WI38 (cell line): Measurements from ENCODE around the gene IKZF2.

Experiments
- H3K4me3 ChIP-seq: 2 replicates; pipeline ENCODE4 v1.5.1; 2011; ENCODE audit warnings: low read depth, mild to moderate bottlenecking, control low read depth, low read length
- TF ChIP-seq, protein P1 (sequence below): IDR thresholded peaks from 2 replicates; pipeline ENCODE4 v1.5.1; 2012; ENCODE audit warnings: low read depth, mild to moderate bottlenecking, control low read depth, low read length

Gene IKZF2

DNA sequence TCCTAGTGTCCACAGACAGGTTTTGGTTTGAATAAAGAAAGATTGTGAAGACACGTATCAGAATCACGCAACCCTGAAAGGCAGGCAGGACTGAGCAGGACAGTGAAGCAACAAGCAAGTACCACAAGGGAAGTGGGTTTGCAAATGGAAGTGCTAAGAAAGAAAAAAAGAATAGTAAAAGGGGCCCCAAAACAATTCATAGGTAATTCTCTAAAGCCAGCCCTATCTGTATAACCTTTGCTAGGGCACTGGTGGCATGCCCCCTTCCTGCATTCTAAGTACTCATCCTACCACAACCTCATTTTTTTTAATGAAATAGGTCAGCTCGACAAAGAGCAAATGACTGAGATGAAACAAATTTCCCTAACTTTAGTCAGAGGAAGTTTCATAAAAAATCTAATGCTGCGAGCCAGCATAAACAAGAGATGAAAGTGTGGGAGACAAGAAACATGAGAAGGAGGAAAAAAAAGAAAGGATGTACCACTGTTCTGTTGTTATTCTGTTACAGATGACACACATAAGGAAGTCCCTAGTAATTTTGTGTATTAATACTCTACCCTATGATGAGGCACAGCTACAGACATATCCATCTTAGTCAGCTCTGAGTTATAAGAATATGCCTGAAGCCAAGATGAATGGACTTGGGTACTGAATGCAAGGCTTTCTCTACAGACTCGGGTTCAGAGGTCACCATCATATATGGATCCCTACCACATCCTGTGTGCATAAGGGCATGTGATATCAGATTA lies 32.2 kb downstream of the IKZF2 start:
- TF ChIP-seq, protein P1, sequence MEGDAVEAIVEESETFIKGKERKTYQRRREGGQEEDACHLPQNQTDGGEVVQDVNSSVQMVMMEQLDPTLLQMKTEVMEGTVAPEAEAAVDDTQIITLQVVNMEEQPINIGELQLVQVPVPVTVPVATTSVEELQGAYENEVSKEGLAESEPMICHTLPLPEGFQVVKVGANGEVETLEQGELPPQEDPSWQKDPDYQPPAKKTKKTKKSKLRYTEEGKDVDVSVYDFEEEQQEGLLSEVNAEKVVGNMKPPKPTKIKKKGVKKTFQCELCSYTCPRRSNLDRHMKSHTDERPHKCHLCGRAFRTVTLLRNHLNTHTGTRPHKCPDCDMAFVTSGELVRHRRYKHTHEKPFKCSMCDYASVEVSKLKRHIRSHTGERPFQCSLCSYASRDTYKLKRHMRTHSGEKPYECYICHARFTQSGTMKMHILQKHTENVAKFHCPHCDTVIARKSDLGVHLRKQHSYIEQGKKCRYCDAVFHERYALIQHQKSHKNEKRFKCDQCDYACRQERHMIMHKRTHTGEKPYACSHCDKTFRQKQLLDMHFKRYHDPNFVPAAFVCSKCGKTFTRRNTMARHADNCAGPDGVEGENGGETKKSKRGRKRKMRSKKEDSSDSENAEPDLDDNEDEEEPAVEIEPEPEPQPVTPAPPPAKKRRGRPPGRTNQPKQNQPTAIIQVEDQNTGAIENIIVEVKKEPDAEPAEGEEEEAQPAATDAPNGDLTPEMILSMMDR, result no peak
- no peak overlapping the region for H3K4me3 ChIP-seq

DNA sequence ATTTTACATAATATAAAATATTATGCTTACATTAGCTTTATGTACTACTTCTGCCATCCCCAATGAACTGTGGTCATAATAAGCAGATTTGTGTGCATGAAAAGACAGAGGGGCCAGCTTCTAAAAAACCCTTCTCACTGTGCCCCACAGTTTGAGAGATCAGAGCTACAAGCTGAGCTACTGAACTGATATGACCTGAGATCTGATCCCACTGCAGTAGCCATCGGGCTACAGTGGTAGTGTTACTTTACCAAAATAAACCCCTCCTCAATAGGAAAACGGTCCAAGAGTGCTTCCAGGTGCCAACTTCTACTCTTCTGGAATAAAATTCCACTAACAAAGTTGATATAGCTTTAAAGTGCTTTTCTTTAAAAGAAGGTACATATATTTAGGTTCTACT lies 43.1 kb downstream of the IKZF2 start:
- TF ChIP-seq, protein P1, result no peak
- H3K4me3 ChIP-seq, result no peak overlapping the region

DNA sequence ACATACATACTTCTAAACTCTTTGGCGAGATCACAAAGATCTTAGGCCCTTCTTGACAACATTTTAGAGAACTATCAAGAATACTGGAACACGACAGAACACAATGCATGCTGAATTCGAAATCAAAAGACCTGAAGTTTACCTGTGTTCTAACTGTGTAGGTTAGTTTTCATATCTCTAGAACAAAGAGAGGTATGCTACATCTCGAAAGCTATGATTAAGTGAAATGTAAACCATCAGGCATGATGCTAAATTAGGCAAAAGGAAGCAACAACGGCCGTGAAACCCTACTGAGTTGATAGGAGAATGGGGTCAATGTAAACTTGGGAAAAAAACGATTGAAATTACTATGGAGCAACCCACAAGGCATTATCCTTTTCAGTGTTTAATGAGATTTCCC lies 43.7 kb downstream of the IKZF2 start:
- TF ChIP-seq, protein P1, result no peak
- H3K4me3 ChIP-seq, result no peak overlapping the region

- H3K4me3 ChIP-seq, result no peak overlapping the region
- TF ChIP-seq, protein P1, result no peak
Measured at GRCh38 chr2:213105212-213105611, 46.2 kb downstream of the IKZF2 start.

GRCh38 chr2:213104903-213105202 lies 46.6 kb downstream of the IKZF2 start:
- no peak overlapping the region for H3K4me3 ChIP-seq
- TF ChIP-seq, protein P1, result no peak

GRCh38 chr2:213104092-213104902 lies 47.1 kb downstream of the IKZF2 start:
- H3K4me3 ChIP-seq, result no peak overlapping the region
- TF ChIP-seq, protein P1, result no peak
